Measurements from ENCODE around the gene RSPH10B. TPM values are rescaled to one million over a fixed set of nuclear protein-coding genes. Genes with fewer than 3 reads are reported as not detected.
"Not testable (repeated sequence)": the region's sequence is repeated elsewhere in the genome, so short reads cannot be mapped to it uniquely, and the experiment has no call there.

The RSPH10B gene
- polyA plus RNA-seq, 3 donors, result not detected

GRCh38 chr7:5979680-5980314 is 9.3 kb upstream of the RSPH10B start:
- H3K9me3 Mint-ChIP-seq; H3K9me3 ChIP-seq (replicated peaks in 1 of 2; ENCODE audit: control insufficient read depth in 1 of 2, insufficient read depth in 1 of 2, low read length in 2 of 2); H3K4me1 Mint-ChIP-seq; H3K27me3 Mint-ChIP-seq (ENCODE audit: low read depth in 3 of 3); H3K27me3 ChIP-seq (ENCODE audit: control insufficient read depth in 2 of 2, insufficient read depth in 2 of 2, low read length in 2 of 2); H4K20me1 ChIP-seq (ENCODE audit: insufficient read depth, low read length); H3K4me3 ChIP-seq (replicated peaks in 1 of 3; ENCODE audit: low read depth in 2 of 3, low read length in 3 of 3); intact Hi-C loops (cut with micrococcal nuclease); H3K4me3 Mint-ChIP-seq; H3K9ac ChIP-seq (ENCODE audit: insufficient read depth, low read length, poor library complexity, severe bottlenecking); H3K79me2 ChIP-seq (ENCODE audit: insufficient read depth, low read length); H3K4me2 ChIP-seq (replicated peaks; ENCODE audit: extremely low read depth, low read length, poor library complexity, severe bottlenecking); H3K4me1 ChIP-seq (ENCODE audit: control insufficient read depth in 1 of 2, insufficient read depth in 2 of 2, low read length in 2 of 2); H2AFZ ChIP-seq (ENCODE audit: insufficient read depth, low read depth, low read length, poor library complexity, severe bottlenecking); H3K27ac ChIP-seq (ENCODE audit: low read depth in 1 of 2, low read length in 2 of 2); H3K27ac Mint-ChIP-seq; DNase-seq: not testable (repeated sequence)
- WGBS (ENCODE audit: insufficient coverage), result no CpG with 5 or more reads among the region's 12 CpGs
- peaks cover 2 to 21% of the 10 kb centered on the region in 2 donors for H3K36me3 ChIP-seq (replicated peaks in 1 of 2; ENCODE audit: control insufficient read depth in 1 of 2, insufficient read depth in 2 of 2, low read length in 2 of 2)
- H3K36me3 Mint-ChIP-seq, result peaks cover 19 to 38% of the 10 kb centered on the region in 2 donors

GRCh38 chr7:5973580-5973979 is 3.1 kb upstream of the RSPH10B start:
- H3K4me3 ChIP-seq (replicated peaks in 1 of 3; ENCODE audit: low read depth in 2 of 3, low read length in 3 of 3); H3K4me1 ChIP-seq (ENCODE audit: control insufficient read depth in 1 of 2, insufficient read depth in 2 of 2, low read length in 2 of 2); H3K9me3 Mint-ChIP-seq; H2AFZ ChIP-seq (ENCODE audit: insufficient read depth, low read depth, low read length, poor library complexity, severe bottlenecking); H3K27ac Mint-ChIP-seq; H4K20me1 ChIP-seq (ENCODE audit: insufficient read depth, low read length); DNase-seq; H3K4me2 ChIP-seq (replicated peaks; ENCODE audit: extremely low read depth, low read length, poor library complexity, severe bottlenecking); H3K27me3 Mint-ChIP-seq (ENCODE audit: low read depth in 3 of 3); intact Hi-C loops (cut with micrococcal nuclease); H3K9me3 ChIP-seq (replicated peaks in 1 of 2; ENCODE audit: control insufficient read depth in 1 of 2, insufficient read depth in 1 of 2, low read length in 2 of 2); H3K4me1 Mint-ChIP-seq; H3K79me2 ChIP-seq (ENCODE audit: insufficient read depth, low read length); H3K27ac ChIP-seq (ENCODE audit: low read depth in 1 of 2, low read length in 2 of 2); H3K9ac ChIP-seq (ENCODE audit: insufficient read depth, low read length, poor library complexity, severe bottlenecking); H3K27me3 ChIP-seq (ENCODE audit: control insufficient read depth in 2 of 2, insufficient read depth in 2 of 2, low read length in 2 of 2); H3K36me3 ChIP-seq (replicated peaks in 1 of 2; ENCODE audit: control insufficient read depth in 1 of 2, insufficient read depth in 2 of 2, low read length in 2 of 2); H3K4me3 Mint-ChIP-seq: not testable (repeated sequence)
- WGBS (ENCODE audit: insufficient coverage), result no CpG with 5 or more reads among the region's 8 CpGs
- peaks cover 8 to 17% of the 10 kb centered on the region in 2 donors for H3K36me3 Mint-ChIP-seq

GRCh38 chr7:5963810-5964209 is 6.7 kb downstream of the RSPH10B start:
- H3K4me3 Mint-ChIP-seq; H3K36me3 Mint-ChIP-seq; H3K27ac ChIP-seq (ENCODE audit: low read depth in 1 of 2, low read length in 2 of 2); H3K4me1 Mint-ChIP-seq; H2AFZ ChIP-seq (ENCODE audit: insufficient read depth, low read depth, low read length, poor library complexity, severe bottlenecking); DNase-seq; H3K27me3 Mint-ChIP-seq (ENCODE audit: low read depth in 3 of 3); intact Hi-C loops (cut with micrococcal nuclease); H3K9me3 Mint-ChIP-seq; H3K27ac Mint-ChIP-seq; H3K4me1 ChIP-seq (ENCODE audit: control insufficient read depth in 1 of 2, insufficient read depth in 2 of 2, low read length in 2 of 2); H3K9me3 ChIP-seq (replicated peaks in 1 of 2; ENCODE audit: control insufficient read depth in 1 of 2, insufficient read depth in 1 of 2, low read length in 2 of 2); H3K4me2 ChIP-seq (replicated peaks; ENCODE audit: extremely low read depth, low read length, poor library complexity, severe bottlenecking); H3K36me3 ChIP-seq (replicated peaks in 1 of 2; ENCODE audit: control insufficient read depth in 1 of 2, insufficient read depth in 2 of 2, low read length in 2 of 2); H3K79me2 ChIP-seq (ENCODE audit: insufficient read depth, low read length); H3K27me3 ChIP-seq (ENCODE audit: control insufficient read depth in 2 of 2, insufficient read depth in 2 of 2, low read length in 2 of 2); H3K9ac ChIP-seq (ENCODE audit: insufficient read depth, low read length, poor library complexity, severe bottlenecking); H3K4me3 ChIP-seq (replicated peaks in 1 of 3; ENCODE audit: low read depth in 2 of 3, low read length in 3 of 3); H4K20me1 ChIP-seq (ENCODE audit: insufficient read depth, low read length): not testable (repeated sequence)
- WGBS (ENCODE audit: insufficient coverage), result no CpG with 5 or more reads among the region's 7 CpGs

- H3K36me3 ChIP-seq (replicated peaks in 1 of 2; ENCODE audit: control insufficient read depth in 1 of 2, insufficient read depth in 2 of 2, low read length in 2 of 2); H3K9me3 ChIP-seq (replicated peaks in 1 of 2; ENCODE audit: control insufficient read depth in 1 of 2, insufficient read depth in 1 of 2, low read length in 2 of 2); H3K27me3 ChIP-seq (ENCODE audit: control insufficient read depth in 2 of 2, insufficient read depth in 2 of 2, low read length in 2 of 2); H3K79me2 ChIP-seq (ENCODE audit: insufficient read depth, low read length); H3K4me1 Mint-ChIP-seq; H3K27me3 Mint-ChIP-seq (ENCODE audit: low read depth in 3 of 3); H3K4me2 ChIP-seq (replicated peaks; ENCODE audit: extremely low read depth, low read length, poor library complexity, severe bottlenecking); H4K20me1 ChIP-seq (ENCODE audit: insufficient read depth, low read length); H3K4me3 ChIP-seq (replicated peaks in 1 of 3; ENCODE audit: low read depth in 2 of 3, low read length in 3 of 3); H3K4me3 Mint-ChIP-seq; H3K36me3 Mint-ChIP-seq; H3K9ac ChIP-seq (ENCODE audit: insufficient read depth, low read length, poor library complexity, severe bottlenecking); H3K4me1 ChIP-seq (ENCODE audit: control insufficient read depth in 1 of 2, insufficient read depth in 2 of 2, low read length in 2 of 2); H3K9me3 Mint-ChIP-seq; H3K27ac ChIP-seq (ENCODE audit: low read depth in 1 of 2, low read length in 2 of 2); DNase-seq; intact Hi-C loops (cut with micrococcal nuclease); H3K27ac Mint-ChIP-seq; H2AFZ ChIP-seq (ENCODE audit: insufficient read depth, low read depth, low read length, poor library complexity, severe bottlenecking): not testable (repeated sequence)
- WGBS (ENCODE audit: insufficient coverage), result no CpG with 5 or more reads among the region's 13 CpGs
Measured at GRCh38 chr7:5963205-5963604, 7.3 kb downstream of the RSPH10B start.
